Urinary bladder (tissue), 4 donors: ENCODE data around the gene ADPRM. TPM values are rescaled to one million over a fixed set of nuclear protein-coding genes. Genes with fewer than 3 reads are reported as not detected.

Source experiments
- DNase-seq: peaks from one replicate; pipeline ENCODE4 v3.0.0-alpha.2; 2015; ENCODE audit errors: extremely low spot score
- H3K27ac ChIP-seq: one replicate; pipeline ENCODE4 v1.5.1; 2013; ENCODE audit warnings: low read depth, mild to moderate bottlenecking, moderate library complexity
- H3K36me3 ChIP-seq: one replicate; pipeline ENCODE4 v1.6.1; 2013; ENCODE audit warnings: mild to moderate bottlenecking, moderate library complexity; ENCODE audit not compliant: insufficient read depth
- H3K4me1 ChIP-seq: one replicate; pipeline ENCODE4 v1.6.1; 2013; ENCODE audit warnings: mild to moderate bottlenecking, moderate library complexity; ENCODE audit not compliant: insufficient read depth
- H3K4me3 ChIP-seq: one replicate; pipeline ENCODE4 v1.5.1; 2013; ENCODE audit warnings: low read depth, low read length
- WGBS: extraction: QIAGEN DNeasy Blood & Tissue Kit; methylation state at CpG from one replicate; pipeline ENCODE4 v1.1.7; 2013; 5-methylcytosine and 5-hydroxymethylcytosine counted together
- polyA plus RNA-seq: library from polyadenylated mRNA; stranded (reverse); fragments of 200-250 nt; gene quantifications from one replicate; pipeline ENCODE4 v1.2.3, GENCODE V29; 2013
- total RNA-seq: library from RNA; depleted of rRNA; stranded (reverse); fragments of >200 nt; gene quantifications from one replicate; pipeline ENCODE4 v1.2.3, GENCODE V29; 2014
- donor health status: healthy with polysubstance abuse.
- donor health status: healthy.

Gene ADPRM
- total and polyA plus RNA-seq, 2 donors = 9.9 to 17.9 TPM

DNA sequence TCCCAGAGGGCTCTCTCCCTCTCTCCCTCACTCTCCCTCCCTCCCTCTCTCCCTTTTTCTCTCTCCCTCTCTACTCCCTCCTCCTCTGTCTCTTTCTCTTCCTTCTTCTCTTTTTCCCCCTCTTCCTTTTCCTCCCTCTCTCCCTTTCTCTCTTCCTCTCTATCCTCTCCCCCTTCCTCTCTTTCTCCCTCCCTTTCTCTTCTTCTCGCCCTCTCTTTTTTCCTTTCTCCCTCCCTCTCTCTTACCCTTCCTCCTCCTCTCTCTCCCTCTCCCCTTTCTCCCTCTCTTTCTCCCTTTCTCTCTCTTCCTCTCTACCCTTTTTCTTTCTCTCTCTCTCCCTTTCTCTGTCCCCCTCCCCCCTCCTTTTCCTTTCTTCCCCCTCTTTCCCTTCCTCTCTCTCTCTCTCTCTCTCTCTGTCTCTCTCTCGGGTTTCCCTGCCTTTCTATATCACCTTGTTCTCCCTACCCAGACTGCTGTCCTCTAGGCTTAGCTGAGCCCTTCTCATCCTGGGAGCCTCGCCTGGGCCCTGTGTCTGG is 58.3 kb downstream of the ADPRM start:
- H3K27ac ChIP-seq = no peak overlapping the region
- no peaks in the 10 kb centered on the region for H3K36me3 ChIP-seq
- WGBS = 85% methylated on average over 3 of the region's 3 CpGs
- H3K4me1 ChIP-seq = no peaks in the 10 kb centered on the region
- H3K4me3 ChIP-seq = no peak overlapping the region
- DNase-seq = no peak

GRCh38 chr17:10756185-10756584 is 58.8 kb downstream of the ADPRM start:
- Histone ChIP-seq H3K4me3 (no peak overlapping the region), H3K4me1 (no peaks in the 10 kb centered on the region), H3K27ac (no peak overlapping the region), H3K36me3 (no peaks in the 10 kb centered on the region)
- 71% methylated on average over 1 of the region's 1 CpG for WGBS
- DNase-seq = no peak

DNA sequence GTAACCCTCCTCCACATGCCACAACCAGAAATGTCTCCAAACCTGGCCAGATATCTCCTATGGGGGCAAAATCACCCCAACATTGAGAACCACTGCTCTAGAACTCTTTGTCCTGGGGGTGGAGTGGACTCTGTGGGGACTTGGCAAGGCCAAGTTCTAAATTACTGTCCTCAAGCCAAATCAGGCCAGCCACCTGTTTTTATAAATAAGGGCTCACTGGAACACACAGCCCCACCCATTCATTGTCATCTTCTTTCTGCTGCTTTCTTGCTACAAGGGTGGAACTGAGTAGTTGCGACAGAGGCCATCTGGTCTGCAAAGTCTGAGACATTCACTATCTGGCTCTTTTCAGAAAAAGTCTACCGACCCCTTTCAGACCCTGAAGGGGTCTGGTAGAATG is 59.2 kb downstream of the ADPRM start:
- WGBS = 81% methylated on average over 2 of the region's 2 CpGs
- H3K4me3 ChIP-seq = no peak overlapping the region
- no peak overlapping the region for H3K27ac ChIP-seq
- DNase-seq = no peak
- no peaks in the 10 kb centered on the region for H3K36me3 ChIP-seq
- no peaks in the 10 kb centered on the region for H3K4me1 ChIP-seq

DNA sequence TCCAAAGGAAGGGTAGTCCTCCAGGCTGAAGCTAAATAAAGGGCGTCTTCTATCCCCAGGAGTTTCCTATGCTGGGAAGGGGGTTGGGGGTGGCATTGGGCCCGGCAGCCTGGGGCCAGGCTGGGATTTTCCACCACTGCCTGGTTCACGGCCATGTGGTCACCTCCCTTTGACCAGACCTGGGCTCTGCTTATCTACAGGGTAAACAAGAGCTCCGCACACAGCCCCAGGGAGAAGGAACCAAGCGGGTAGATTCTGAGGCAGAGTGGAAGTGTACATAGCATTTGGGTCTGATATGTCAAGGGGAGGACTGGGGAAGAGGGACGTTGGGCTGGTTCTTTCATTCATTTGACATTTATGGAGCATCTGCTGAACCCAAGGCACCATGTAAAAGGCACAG is 59.7 kb downstream of the ADPRM start:
- DNase-seq = no peak
- no peaks in the 10 kb centered on the region for H3K4me1 ChIP-seq
- H3K27ac ChIP-seq = no peak overlapping the region
- no peaks in the 10 kb centered on the region for H3K36me3 ChIP-seq
- 80% methylated on average over 6 of the region's 6 CpGs for WGBS
- H3K4me3 ChIP-seq = no peak overlapping the region

DNA sequence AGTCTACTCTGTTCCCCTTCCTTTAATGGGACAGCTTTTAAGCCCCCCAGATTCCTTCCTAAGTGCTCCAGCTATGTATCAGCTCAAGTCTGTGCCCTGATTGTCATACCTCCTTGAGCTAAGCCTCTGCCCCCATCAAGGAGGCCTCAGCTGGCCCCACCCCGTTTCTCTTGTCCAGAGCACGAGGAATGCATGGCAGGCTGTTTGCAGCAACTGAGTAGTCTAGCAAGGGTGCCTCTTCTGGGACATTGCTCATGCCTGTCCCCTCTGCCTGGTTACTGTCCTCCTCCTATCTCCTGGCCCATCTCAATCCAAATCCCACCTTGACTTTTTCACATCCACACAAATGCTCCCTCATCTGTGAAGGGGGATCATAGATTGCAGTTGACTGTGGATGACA is 60.3 kb downstream of the ADPRM start:
- Histone ChIP-seq H3K4me1 (no peaks in the 10 kb centered on the region), H3K27ac (no peak overlapping the region), H3K4me3 (no peak overlapping the region), H3K36me3 (no peaks in the 10 kb centered on the region)
- 59% methylated on average over 2 of the region's 2 CpGs for WGBS
- DNase-seq = no peak

DNA sequence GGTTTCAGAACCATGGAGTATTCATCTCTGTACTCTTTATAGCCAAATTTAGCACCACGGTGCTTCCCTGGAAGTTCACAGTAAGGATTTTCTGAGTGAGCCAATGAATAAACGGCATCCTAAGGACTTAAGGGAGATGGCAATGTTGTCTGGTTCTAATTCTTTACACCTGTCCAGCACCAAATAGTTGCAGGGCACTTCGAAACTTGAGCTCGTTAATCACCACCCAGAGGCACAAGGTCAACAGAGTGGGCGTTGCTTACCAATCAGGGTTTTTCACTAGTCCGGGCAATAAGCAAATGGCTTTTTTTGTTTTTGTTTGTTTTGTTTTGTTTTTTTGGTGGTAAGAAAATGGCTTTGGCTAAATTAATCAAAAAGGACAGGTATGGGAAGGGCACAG is 60.7 kb downstream of the ADPRM start:
- Histone ChIP-seq H3K27ac (no peak overlapping the region), H3K4me1 (no peaks in the 10 kb centered on the region), H3K4me3 (no peak overlapping the region), H3K36me3 (no peaks in the 10 kb centered on the region)
- no peak for DNase-seq
- 82% methylated on average over 6 of the region's 6 CpGs for WGBS

Other genes with a start within 250 kb of the ADPRM start
- gene MYH4, start 228.0 kb upstream of the ADPRM start, total RNA-seq = 0.37 TPM
- gene MYH4, start 228.0 kb upstream of the ADPRM start, polyA plus RNA-seq = not detected
- 0.21 TPM for gene MYH1, start 179.1 kb upstream of the ADPRM start, total RNA-seq
- gene MYH1, start 179.1 kb upstream of the ADPRM start, polyA plus RNA-seq = not detected
- 1.7 TPM for gene MYH2, start 147.9 kb upstream of the ADPRM start, total RNA-seq
- gene MYH2, start 147.9 kb upstream of the ADPRM start, polyA plus RNA-seq = 0.15 TPM
- gene MYH3, start 40.3 kb upstream of the ADPRM start, total RNA-seq = 227 TPM
- gene MYH3, start 40.3 kb upstream of the ADPRM start, polyA plus RNA-seq = 5.9 TPM
- gene SCO1, start 61 bp upstream of the ADPRM start, total RNA-seq = 20.5 TPM
- gene SCO1, start 61 bp upstream of the ADPRM start, polyA plus RNA-seq = 25.1 TPM
- gene TMEM220, start 32.4 kb downstream of the ADPRM start, total RNA-seq = 7.2 TPM
- 8.7 TPM for gene TMEM220, start 32.4 kb downstream of the ADPRM start, polyA plus RNA-seq
- gene TMEM238L, start 106.5 kb downstream of the ADPRM start, total RNA-seq = 4.1 TPM
- 1.8 TPM for gene TMEM238L, start 106.5 kb downstream of the ADPRM start, polyA plus RNA-seq
- 1.9 TPM for gene PIRT, start 140.5 kb downstream of the ADPRM start, total RNA-seq
- 1.9 TPM for gene PIRT, start 140.5 kb downstream of the ADPRM start, polyA plus RNA-seq